Keratinocyte (primary cell): Measurements from ENCODE around the gene EIF3F. TPM values are rescaled to one million over a fixed set of nuclear protein-coding genes. Genes with fewer than 3 reads are reported as not detected.

ENCODE experiments used
- DNase-seq: peaks from one replicate; pipeline ENCODE4 v3.0.0-alpha.2; 2011; ENCODE audit warnings: low read depth, missing footprints, low spot score
- FAIRE-seq: peaks from 2 replicates; lab custom pipeline; 2011; peaks lifted over from hg19 to GRCh38; lab: Jason Lieb, UNC
- H2AFZ ChIP-seq: 2 replicates; pipeline ENCODE4 v1.6.0; 2012; ENCODE audit warnings: low read length, control low read depth, inconsistent platforms; ENCODE audit not compliant: control insufficient read depth
- H3K27ac ChIP-seq: 2 replicates; pipeline ENCODE4 v1.5.1; 2011; ENCODE audit warnings: low read length; ENCODE audit not compliant: control insufficient read depth, insufficient read depth
- H3K27me3 ChIP-seq: 3 replicates; pipeline ENCODE4 v1.6.0; 2011; ENCODE audit warnings: low read length; ENCODE audit not compliant: control insufficient read depth, insufficient read depth; ENCODE audit errors: extremely low read depth
- H3K36me3 ChIP-seq, 2 experiments: 2 replicates in 1 of 2; 3 replicates in 1 of 2; pipeline ENCODE4 v1.5.1; 2011; ENCODE audit warnings: low read length in 2 of 2, mild to moderate bottlenecking in 1 of 2; ENCODE audit not compliant: control insufficient read depth in 2 of 2, insufficient read depth in 2 of 2; ENCODE audit errors: extremely low read depth in 1 of 2
- H3K4me1 ChIP-seq: 3 replicates; pipeline ENCODE4 v1.5.1; 2011; ENCODE audit warnings: low read length; ENCODE audit not compliant: control insufficient read depth, insufficient read depth; ENCODE audit errors: extremely low read depth
- H3K4me2 ChIP-seq: 3 replicates; pipeline ENCODE4 v1.6.0; 2011; ENCODE audit warnings: low read depth, low read length; ENCODE audit not compliant: control insufficient read depth, insufficient read depth; ENCODE audit errors: extremely low read depth
- H3K4me3 ChIP-seq, 3 experiments: fragments of 200-600 bp in 1 of 3; sonication (generic) in 1 of 3; 2 replicates in 2 of 3; 3 replicates in 1 of 3; pipeline ENCODE4 v1.5.1; 2011 to 2016; ENCODE audit warnings: low read length in 3 of 3, mild to moderate bottlenecking in 3 of 3, control low read depth in 2 of 3, inconsistent platforms in 1 of 3, low read depth in 1 of 3, mixed read lengths in 1 of 3, mixed run types in 1 of 3, moderate library complexity in 1 of 3; ENCODE audit not compliant: control insufficient read depth in 2 of 3, insufficient read depth in 2 of 3; ENCODE audit errors: extremely low read depth in 1 of 3
- H3K79me2 ChIP-seq: 2 replicates; pipeline ENCODE4 v1.6.0; 2012; ENCODE audit warnings: low read length; ENCODE audit not compliant: control insufficient read depth, insufficient read depth
- H3K9ac ChIP-seq: 3 replicates; pipeline ENCODE4 v1.6.0; 2011; ENCODE audit warnings: low read length; ENCODE audit not compliant: control insufficient read depth, insufficient read depth; ENCODE audit errors: extremely low read depth
- H3K9me1 ChIP-seq: 3 replicates; pipeline ENCODE4 v1.6.0; 2011; ENCODE audit warnings: low read length; ENCODE audit not compliant: control insufficient read depth, insufficient read depth; ENCODE audit errors: extremely low read depth
- H3K9me3 ChIP-seq: 2 replicates; pipeline ENCODE4 v1.5.1; 2012; ENCODE audit warnings: low read depth, low read length; ENCODE audit not compliant: control insufficient read depth
- H4K20me1 ChIP-seq: 3 replicates; pipeline ENCODE4 v1.6.0; 2011; ENCODE audit warnings: low read length; ENCODE audit not compliant: control insufficient read depth, insufficient read depth; ENCODE audit errors: extremely low read depth
- EZH2 ChIP-seq: IDR thresholded peaks from one replicate; pipeline ENCODE4 v1.6.1; 2012; ENCODE audit warnings: inconsistent platforms, mild to moderate bottlenecking, low read length, moderate library complexity
- dilution Hi-C: fragments of 300-500 bp; cut with MboI; formaldehyde crosslinking; loops from one replicate; pipeline ENCODE4 v1.7.0; 2020; ENCODE audit warnings: low sequenced_read_pairs; ENCODE audit not compliant: extremely low pct_ligation_motif_present
- polyA plus RNA-seq, 5 experiments: library from polyadenylated mRNA; depleted of rRNA in 3 of 5; stranded (reverse) in 3 of 5; stranded (forward) in 1 of 5; unstranded in 1 of 5; fragments of >200 nt; gene quantifications; 1 replicate in 1 of 5; 2 replicates in 3 of 5; 3 replicates in 1 of 5; pipeline versions ENCODE4 v1.2.1 to v1.2.3, GENCODE V29; 2011 to 2012; ENCODE audit warnings: missing spikeins in 2 of 5, low read depth in 1 of 5, low replicate concordance in 1 of 5
- TF ChIP-seq, protein P1 (sequence below), 3 experiments: IDR thresholded peaks in 1 of 3; conservative IDR thresholded peaks in 1 of 3; optimal IDR thresholded peaks in 1 of 3; 2 replicates in 2 of 3; 3 replicates in 1 of 3; pipeline versions ENCODE3 to v1.5.1; 2011; ENCODE audit warnings: low read length in 3 of 3, mild to moderate bottlenecking in 3 of 3, moderate library complexity in 2 of 3, control low read depth in 1 of 3, inconsistent platforms in 1 of 3; ENCODE audit not compliant: insufficient read depth in 2 of 3; ENCODE audit errors: extremely low read depth in 1 of 3

The EIF3F gene
- polyA plus RNA-seq, 1 donor (not counting 4 experiments of a cell fraction or from before 2014, with no cell fraction given) = 158 TPM

DNA sequence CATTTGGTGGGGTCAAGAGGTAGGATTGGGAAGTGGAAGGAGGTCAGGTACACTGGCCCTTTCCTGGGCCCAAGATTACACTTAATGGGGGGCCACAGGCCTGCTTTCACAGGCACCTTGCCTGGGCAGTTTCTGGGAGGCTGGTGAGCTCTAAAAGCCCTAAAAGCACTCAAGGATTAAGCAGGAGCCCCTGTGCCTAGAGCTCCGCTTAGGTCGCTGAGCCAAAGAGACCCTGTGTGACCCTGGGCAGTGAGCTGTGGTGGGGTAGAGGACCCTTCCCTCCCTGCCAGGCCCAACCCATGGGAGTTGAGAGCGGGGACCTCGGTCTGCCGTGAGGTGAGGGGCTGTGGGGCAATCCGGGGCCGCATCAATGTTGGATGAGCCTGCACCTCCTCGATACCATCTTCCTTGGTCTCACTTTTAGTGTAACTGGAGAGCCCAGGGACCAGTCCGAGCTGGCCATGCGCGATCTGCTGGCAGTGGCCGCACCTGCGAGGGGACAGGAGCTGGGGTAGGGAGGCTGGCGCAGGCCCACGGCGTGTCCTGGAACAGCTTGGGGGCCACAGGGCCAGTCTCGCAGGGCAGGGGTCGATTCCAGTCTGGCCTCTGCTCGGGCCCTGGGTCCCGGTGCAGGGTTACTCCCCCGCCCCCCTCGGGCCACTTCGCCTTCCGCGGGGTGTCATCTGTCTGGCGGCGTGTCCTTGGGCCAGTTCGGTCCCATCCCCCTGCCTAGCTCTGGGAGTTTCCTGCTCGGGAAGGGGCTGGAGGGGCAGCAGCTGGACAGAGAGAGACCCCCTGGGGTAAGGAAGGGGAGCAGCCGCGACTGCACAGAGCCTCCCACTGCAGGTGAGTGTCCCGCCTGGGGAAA, 44.3 kb downstream of the EIF3F start:
- no peak overlapping the region for H3K27ac ChIP-seq
- H3K9ac ChIP-seq = no peak overlapping the region
- no peaks in the 10 kb centered on the region for H3K79me2 ChIP-seq
- H3K9me1 ChIP-seq = no peaks in the 10 kb centered on the region
- no peak overlapping the region for H3K4me3 ChIP-seq
- H3K9me3 ChIP-seq = no peaks in the 10 kb centered on the region
- H2AFZ ChIP-seq = no peak overlapping the region
- FAIRE-seq (no peak), DNase-seq (no peak)
- dilution Hi-C loops = no loop called here
- H3K4me2 ChIP-seq = no peak overlapping the region
- TF ChIP-seq, protein P1, sequence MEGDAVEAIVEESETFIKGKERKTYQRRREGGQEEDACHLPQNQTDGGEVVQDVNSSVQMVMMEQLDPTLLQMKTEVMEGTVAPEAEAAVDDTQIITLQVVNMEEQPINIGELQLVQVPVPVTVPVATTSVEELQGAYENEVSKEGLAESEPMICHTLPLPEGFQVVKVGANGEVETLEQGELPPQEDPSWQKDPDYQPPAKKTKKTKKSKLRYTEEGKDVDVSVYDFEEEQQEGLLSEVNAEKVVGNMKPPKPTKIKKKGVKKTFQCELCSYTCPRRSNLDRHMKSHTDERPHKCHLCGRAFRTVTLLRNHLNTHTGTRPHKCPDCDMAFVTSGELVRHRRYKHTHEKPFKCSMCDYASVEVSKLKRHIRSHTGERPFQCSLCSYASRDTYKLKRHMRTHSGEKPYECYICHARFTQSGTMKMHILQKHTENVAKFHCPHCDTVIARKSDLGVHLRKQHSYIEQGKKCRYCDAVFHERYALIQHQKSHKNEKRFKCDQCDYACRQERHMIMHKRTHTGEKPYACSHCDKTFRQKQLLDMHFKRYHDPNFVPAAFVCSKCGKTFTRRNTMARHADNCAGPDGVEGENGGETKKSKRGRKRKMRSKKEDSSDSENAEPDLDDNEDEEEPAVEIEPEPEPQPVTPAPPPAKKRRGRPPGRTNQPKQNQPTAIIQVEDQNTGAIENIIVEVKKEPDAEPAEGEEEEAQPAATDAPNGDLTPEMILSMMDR (optimal IDR thresholded peaks at IDR 0.05 in 1 of 3, IDR thresholded peaks at IDR 0.05 in 1 of 3, conservative IDR thresholded peaks at IDR 0.05 in 1 of 3; ENCODE audit: extremely low read depth in 1 of 3, insufficient read depth in 2 of 3, low read length in 3 of 3) = no peak
- TF ChIP-seq EZH2 = no peak
- no peaks in the 10 kb centered on the region for H3K36me3 ChIP-seq
- H4K20me1 ChIP-seq = no peaks in the 10 kb centered on the region
- H3K4me1 ChIP-seq = peaks cover 2% of the 10 kb centered on the region
- peaks cover 5% of the 10 kb centered on the region for H3K27me3 ChIP-seq

DNA sequence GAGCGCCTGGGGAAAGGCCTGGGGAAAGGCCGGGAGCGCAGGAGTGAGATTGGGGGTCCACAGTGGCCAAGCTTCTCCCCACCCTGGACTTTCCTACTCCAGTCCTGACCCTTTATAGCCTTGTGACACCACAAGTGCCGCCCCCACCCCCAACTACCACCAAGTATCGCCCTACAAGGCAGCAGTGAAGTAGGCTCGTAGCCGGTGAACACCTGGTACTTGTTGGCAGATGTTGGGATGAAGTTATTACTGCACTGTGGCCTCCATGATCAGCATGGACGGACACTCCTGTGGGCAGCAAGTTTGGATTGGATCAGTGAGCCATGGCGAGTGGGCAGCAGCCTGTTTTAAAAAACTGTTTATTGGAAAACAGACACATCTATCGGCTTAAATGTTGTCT, 45.0 kb downstream of the EIF3F start:
- no peaks in the 10 kb centered on the region for H3K79me2 ChIP-seq
- DNase-seq (no peak), FAIRE-seq (no peak)
- peaks cover 5% of the 10 kb centered on the region for H3K27me3 ChIP-seq
- no peak overlapping the region for H2AFZ ChIP-seq
- no peak overlapping the region for H3K9ac ChIP-seq
- H3K4me3 ChIP-seq = no peak overlapping the region
- H3K4me2 ChIP-seq = no peak overlapping the region
- H3K27ac ChIP-seq = no peak overlapping the region
- peaks cover 2% of the 10 kb centered on the region for H3K4me1 ChIP-seq
- no peak for TF ChIP-seq EZH2
- TF ChIP-seq, protein P1 (optimal IDR thresholded peaks at IDR 0.05 in 1 of 3, IDR thresholded peaks at IDR 0.05 in 1 of 3, conservative IDR thresholded peaks at IDR 0.05 in 1 of 3; ENCODE audit: extremely low read depth in 1 of 3, insufficient read depth in 2 of 3, low read length in 3 of 3) = no peak
- H4K20me1 ChIP-seq = no peaks in the 10 kb centered on the region
- H3K9me3 ChIP-seq = no peaks in the 10 kb centered on the region
- dilution Hi-C loops = no loop called here
- no peaks in the 10 kb centered on the region for H3K36me3 ChIP-seq
- H3K9me1 ChIP-seq = no peaks in the 10 kb centered on the region
